Activated gamma-delta T cell (primary cell): ENCODE data around the gene MTFR1L.

Source experiments
- DNase-seq: peaks from one replicate; lab custom pipeline; 2025; lab: John Stamatoyannopoulos, UW
- total RNA-seq, 2 donors: gene quantifications; one replicate each; lab custom pipeline; 2026; lab: John Stamatoyannopoulos, UW

MTFR1L gene
- total RNA-seq = 34.2 to 36.9 reads per million in 2 donors

DNA sequence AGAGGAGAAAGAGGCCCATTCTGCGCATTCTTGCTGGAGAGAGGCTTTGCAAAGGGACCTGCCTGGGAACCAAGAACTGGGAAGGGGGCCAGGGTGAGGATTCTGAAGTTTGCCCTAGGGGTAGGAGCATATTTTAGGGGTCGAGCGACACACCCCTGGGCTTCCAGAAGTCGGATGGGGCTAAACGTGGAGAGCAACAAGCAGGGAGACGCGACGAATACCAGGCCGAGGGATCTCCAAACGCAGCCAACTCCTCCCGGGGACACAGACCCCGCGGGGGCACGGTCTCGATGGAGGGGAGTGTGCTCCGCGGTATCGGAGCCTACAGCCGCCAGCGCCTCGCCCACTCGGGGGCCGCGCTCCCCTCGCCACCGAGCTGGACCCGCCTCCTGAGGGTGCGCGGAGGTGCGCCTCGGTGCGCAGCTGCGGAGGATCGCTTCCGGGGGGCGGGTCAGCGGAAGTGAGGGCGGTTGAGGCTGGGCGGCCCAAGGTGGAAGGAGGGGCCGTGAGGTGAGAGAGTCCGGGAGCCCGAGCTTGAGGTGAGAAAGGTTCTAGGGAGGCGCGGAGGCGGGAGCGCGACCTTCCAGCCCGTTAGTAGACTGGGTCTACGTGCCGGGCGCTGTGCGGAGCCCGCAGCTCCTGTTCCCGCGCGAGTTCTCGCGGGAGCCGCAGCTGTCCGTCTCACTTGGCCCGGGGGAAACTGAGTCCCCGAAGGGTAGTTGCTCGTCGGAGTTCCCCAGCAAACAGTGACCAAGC lies at the start of gene MTFR1L:
TSS of gene MTFR1L (plus strand) at position 464 of the 756 bp plus-strand sequence. CDS start 3,151 bp downstream, outside the sequence.
- DNase-seq = peak; percentile 90

DNA sequence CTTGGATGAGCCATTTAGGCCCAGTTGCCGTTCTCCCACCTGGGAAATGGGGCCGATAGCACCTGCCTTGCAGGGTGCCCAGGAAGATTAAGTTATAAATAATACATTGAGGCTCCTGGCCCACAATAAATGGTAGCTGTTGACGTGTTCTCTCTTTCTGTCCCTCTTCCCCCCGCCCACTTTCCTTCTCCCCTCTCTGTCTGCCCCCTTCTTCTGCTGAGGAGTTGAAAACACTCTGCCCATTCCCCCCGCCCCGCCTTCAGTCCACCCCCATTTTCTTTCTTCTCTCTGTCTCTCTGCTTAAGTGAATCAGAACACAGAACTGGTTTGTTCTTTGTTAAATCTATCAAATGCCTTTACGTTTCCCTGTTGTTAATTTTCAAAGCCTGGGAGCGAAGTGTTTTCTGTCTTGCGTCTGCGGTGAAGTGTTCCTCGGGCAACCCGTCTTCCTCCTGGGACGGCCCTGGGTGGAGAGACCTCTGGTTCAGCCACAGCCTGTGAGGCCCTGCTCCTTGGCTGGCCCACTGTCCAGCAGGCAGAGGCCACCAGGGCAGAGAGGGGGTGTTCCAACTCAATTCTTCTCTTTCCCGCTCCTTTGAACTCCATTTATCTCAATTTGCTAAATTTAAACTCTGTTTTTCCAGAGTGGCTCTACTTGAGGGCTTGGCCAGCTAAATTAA lies 49.1 kb upstream of the MTFR1L start:
- no peak for DNase-seq

DNA sequence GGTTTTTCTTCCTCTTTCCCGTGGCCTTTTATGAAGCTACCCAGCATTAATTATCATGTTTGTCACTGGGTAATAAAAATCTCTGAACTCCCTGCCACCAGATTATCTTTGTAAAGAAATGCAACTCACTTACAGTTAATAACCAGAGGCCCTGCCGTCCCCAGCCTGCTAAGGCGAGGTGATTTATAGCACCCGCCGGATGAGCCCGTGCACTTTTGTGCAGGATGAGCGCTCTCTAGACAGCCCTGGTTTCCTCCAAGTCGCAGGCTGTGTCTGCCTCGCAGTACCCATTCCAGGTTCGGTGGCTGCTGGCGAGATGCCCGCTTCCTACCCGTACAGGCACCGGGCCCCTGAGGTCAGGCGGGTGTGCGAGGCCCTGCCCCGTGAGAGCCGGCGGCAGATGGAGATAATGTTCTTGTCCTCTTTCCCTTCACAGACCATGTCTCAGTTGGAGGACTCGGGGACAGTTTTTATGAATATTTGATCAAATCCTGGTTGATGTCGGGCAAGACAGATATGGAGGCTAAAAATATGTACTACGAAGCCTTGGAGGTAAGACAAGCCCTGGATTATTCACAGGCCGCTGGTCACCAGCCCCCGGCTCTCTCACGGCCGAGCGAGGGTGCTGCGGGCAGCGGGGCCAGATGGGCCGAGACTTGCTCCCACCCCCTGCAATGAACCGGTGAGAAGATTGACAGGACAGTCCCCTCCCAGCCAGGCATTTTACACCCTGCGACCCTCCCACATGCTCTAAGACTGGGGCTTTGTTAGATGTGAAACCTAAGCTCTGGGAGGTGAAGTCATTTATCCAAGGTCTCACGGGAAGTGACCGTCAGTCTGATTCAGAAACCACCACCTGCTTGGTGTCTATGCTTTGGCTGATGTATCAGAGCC lies 48.3 kb upstream of the MTFR1L start:
- DNase-seq = no peak

DNA sequence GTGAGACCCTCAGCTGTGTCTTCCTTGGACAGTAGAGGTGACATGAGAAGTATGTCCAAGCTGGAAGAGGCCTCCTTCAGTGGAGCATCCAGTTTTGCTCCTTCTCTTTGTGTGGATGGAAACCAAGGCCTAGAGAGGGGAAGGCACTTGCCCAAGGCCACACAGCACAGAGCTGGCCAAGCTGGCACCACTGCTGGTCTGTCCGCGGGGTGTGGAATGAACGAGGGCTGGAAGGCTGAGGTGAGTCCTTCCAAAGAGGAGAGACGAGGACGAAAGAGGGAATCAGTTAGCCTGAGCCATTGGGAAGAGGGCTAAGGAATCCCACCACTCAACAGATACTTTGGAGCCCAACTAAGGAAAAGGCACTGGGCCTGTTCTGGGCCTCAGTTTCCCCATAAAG lies 47.6 kb upstream of the MTFR1L start:
- DNase-seq = no peak

DNA sequence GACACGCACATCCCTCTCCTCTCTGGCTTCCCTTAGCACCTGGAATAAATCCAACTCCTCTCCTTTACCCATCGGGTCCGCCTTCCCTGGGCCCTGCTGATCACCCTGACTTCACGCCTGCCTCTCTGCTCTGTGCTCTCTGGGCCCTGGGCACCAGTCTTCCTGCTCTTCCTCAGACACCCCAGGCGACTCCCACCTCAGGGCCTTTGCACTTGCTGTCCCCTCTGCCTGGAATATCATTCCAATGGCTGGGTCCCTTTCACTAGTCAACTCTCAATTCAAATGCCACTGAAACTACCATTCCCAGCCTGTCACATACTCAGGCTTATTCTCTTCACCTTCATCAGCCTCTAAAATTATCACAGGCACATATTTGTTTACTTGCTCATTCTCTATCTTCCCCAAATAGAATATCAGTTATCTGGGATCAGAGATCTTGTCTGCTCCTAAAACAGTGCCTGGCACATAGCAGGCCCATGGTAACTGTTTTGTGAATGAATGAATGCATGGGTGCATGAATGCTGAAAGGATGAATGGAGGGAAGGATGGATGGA lies 47.0 kb upstream of the MTFR1L start:
- DNase-seq = no peak

DNA sequence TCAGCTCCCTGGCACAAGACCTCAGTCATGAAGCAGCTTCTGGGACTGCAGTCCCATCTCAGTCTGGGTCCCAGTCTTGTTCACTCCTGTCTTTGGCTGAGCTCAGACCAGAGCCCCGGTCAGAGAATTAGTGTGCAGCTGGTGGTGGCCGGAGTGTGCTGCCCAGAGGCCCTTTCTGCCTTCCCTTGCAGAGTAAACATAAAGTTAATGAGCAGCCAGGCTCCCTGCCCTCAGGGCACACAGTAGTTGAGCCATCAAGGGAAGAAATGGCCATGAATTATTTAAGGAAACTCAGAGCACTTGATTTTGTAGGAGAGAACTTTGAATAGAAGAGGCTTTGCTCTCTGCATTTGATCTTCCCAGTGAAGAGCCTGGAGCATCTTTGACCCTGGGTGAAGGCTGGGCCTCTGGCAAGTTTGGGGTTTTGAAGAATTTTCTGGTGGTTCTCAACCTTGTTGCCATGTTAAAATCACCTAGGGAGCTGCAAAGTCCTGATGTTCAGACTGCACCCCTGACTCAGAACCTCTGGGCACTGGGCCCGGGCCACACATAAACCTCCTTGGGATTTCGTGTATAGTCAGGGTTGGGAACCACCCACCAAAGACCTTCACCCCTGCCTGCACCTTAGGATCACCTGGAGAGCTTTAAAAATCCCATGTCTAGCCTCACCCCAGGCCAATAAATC lies 46.2 kb upstream of the MTFR1L start:
- no peak for DNase-seq

DNA sequence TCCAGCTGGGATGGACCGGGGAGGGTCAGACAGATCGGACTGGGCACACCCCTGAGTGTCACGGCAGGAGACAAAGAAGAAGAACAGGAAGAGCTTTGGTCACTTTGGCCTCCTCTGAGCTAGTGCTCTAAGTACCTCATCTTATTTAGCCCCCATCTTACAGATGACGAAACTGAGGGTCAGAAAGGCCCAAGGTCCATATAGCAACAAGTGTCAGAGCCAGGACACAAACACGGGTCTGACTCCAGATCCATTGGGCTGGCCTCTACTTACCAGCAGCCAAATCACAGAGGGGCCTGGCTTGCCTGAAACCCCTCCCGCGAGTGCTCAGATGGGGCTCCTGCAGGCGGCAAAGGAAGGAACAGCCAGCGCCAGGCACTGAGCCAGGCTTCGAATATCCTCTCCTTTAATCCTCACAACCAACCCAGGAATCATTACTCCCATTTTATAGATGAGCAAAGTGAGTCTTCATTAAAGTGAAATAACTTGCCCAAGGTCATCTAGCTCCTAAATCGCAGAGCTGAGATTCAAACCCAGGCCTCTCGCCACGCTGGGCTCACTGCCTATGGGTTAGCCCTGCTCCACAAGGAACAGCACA lies 45.4 kb upstream of the MTFR1L start:
- no peak for DNase-seq

DNA sequence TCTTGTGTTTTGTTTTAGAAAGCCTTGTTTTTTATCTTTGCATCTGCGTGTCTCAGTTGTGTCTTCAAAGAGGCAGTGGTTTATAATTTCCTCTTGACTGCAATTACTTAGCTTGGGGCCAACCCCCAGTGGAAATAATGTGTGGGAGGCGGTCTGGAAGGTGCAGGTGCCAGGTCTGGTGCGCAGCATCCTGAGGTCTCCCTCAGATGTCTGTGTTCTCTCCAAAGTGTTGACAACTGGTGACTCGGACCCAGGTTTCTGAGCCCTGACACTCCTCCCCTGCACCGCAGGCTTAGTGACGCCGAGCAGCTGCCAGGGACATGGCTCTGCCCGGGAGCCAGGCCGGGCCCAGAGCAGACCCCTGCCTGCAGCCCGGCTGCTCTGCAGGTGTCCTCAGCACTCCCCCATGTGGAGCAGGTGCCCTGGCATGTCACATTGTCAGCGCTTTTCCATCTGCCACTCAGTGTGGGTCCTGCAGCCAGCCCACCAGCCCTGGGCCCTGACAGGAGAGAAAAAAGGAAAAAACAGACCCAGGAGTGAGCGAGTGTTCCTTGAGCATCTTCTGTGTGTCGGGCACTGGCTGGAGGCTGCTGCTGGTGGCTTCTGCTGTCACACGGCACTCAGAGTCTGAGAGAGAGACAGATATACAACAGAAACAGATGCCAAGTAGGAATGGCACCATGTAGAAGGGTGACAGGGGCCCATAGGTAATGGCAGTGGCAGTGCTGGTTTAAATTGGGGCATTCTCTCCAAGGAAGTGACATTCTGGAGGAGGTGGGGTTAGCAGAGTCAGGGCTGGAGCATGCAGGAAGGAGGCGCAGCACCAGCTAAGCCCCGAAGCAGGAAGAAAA lies 44.6 kb upstream of the MTFR1L start:
- peak; percentile 28 for DNase-seq

DNA sequence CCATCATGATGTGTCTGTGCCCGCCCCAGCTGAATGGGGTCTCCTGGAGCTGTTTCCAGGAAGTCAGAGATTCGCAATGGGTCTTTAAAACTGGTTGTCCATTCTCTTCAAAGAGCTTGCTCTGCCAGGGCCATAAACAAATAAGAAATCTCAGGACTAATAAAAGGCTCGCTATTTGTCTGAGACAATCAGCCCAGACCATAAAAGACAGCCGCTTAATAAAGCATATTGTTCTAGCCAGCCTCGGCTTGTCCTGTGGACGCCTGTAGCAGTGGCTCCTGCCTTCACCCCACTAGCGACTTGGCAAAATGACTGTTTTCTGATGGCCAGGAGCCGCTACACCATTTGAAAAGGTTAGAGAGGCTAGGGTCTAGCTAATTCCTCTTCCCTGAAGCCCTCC lies 40.4 kb upstream of the MTFR1L start:
- no peak for DNase-seq

DNA sequence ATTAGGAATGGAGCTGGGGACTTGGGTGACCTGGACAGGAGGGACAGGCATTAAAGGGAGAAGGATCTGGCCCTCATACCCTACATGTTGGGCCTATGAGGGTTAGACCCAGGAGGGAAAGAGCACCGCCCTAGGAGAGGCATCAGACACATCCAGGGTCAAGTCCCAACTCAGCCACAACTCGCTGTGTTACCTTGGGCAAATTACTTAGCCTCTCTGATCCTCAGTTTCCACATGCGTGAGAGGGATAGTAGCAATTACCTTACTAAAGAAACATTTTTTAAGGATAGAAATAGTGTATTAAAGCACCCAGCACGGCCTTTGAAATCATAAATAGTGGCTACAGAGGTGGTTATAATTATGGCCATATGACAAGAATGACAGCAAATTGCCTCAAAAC lies 39.9 kb upstream of the MTFR1L start:
- no peak for DNase-seq

DNA sequence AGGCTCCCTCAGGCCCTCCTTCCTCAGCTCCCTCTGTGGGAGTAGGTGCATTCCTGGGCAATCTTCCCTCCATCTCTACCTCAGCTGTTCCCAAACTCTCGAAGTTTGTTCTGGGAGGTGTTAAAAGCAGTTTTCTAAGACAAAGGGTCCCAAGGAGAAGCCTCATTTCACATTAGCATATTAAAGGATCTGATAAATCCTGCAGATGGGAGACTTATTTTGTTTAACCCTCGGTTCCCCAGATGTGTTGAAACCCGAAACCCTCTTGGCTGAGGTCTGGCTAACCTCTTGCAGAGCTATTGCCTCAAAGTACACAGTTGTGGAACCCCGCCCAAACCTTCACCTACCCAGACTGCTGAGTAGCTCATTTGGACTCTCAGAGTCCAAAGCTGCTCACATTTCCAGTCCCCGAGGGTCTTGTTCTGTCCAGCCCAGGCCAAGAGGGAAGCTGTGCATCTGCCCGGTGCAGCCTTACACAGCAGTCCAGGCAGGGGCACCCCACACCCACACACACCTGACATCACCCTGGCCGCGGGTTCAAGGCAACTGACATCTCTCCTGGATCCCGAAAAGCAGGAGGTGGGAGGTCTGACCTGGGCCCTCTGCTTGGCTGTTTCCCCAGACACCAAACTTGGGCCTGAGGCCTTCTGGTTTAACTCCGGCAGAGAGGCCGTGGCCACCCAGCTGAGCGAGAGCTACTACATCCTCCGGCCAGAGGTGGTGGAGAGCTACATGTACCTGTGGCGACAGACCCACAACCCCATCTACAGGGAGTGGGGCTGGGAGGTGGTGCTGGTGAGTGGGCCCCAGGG lies 39.2 kb upstream of the MTFR1L start:
- DNase-seq = no peak

DNA sequence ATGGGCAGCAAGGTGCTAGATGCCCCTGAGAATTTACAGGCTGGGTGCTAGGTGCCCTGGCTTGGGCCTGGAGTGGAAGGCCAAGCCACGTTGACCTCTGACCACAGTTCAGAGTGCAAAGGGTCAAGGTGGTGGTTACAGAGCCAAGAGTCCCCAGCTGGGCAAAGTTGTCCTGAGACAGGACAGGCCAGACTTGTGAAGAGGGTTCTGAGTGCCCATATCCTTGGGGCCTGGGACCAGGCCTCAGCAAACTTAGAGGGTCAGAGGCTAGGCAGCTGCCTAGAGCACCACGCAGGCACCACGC lies 38.7 kb upstream of the MTFR1L start:
- DNase-seq = no peak

DNA sequence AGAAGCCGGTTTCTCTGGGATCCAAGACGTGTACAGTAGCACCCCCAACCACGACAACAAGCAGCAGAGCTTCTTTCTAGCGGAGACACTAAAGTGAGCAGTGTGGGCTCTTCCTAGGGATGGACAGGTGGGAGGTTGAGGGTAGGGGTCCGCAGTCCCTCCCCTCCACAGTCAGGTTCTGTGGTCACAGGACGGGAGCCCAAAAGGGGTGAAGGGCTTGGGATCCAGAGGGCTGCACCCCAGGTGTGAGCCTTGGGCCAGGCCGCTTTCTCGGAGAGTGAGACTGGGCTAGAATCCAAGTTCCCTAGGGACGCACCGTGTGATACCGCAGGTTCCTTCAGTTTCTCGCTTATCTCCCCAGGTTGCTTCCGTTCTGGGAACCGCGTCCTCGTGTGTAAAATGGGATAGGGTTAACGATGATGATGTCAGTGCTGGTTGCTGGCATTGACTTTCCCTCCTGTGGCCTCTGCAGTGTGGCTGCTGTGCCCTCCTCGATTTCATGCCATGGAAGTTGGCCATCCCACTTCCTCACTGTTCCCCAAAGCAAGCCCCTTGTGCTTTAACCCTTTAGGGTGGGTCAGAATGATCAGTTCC lies 37.0 kb upstream of the MTFR1L start:
- DNase-seq = no peak

DNA sequence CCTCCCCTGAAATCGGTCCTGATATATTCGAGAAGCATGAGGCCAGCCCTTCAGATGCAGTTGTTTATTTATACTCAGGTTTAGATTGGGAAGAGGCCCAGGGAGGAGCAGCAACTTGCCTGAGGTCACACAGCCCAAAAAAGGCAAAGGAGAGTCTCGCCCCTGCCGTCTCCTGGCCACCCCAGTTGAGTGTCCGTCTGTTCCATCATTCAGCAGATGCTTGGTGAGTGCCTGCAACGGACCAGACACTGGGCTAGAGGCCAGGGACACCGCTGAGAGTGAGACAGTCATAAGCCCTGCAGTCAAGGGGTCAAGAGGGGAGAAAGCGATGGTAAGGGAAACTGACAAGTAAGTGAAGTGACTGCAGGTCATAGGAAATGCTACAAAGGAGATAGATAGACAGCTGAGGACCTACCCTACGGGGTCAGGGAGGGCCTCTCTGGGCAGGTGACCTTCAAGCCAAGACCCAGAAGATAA lies 35.1 kb upstream of the MTFR1L start:
- no peak for DNase-seq

DNA sequence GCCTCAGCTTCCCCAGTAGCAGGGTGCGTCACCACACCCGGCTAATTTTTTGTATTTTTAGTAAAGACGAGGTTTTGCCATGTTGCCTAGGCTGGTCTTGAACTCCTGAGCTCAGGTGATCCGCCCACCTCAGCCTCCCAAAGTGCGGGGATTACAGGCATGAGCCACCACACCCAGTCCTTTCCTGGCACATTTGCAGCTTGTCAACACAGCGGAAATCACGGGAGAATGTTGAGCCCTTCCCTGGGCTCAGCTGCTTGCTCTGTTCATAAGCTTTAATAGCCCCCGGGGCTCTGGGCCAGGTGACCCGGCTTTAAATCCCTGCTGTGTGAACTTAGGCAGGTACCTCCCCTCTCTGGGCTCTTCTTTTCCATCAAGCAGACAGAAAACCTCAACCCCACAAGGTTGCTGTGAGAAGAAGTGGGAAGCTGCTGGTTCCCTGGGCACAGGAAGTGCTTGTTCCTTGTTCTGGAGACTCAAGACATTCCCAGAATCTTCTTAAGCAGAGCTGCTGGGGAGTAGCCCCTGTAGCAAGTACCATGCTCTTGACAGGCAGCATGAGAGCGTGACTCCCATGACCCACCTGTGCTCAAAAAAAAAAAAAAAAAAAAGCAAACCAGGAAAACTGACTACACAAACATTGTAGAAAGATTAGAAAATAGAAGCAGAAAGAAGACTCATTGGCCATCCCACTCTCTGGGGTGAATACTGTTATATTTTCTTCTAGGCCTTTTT lies 34.3 kb upstream of the MTFR1L start:
- no peak for DNase-seq

DNA sequence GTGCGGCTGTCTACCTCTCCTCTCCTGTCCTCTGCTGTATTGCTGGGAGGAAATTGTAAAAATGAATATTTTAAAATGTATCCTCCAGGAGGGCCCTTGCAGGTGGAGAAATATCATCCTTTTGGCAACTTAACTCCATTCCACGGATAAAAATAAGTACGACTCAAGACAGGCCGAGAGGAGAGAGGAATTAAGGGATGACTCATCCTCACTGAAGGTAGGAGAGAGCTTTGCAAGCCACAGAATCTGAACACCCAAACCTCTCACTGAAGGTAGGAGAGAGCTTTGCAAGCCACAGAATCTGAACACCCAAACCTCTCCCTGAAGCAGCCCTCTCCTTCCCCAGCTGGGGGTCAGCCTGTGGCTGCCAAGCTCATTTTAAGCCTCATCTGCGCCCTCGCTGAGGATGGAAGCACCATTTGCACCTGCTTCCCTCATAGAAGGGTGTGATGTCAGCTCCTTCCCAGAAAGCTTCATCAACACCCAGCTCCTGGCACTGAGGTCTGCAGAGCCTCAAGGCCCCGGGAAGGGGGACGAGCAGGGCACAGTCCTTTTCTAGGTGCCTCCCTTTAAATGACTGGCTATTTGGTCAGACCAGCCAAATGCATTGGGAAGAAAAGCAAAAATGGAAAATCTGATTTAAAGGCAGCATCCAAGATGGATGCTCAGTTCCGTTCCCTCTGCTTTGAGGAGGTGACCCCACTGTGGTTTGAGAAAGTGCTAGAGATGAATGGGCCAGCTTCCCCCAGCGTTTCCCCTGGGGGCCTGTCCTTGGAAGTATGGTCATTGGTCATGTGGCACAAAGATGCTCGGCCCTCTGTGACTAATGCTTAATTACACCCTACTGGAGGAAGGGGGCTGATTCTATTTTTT lies 32.6 kb upstream of the MTFR1L start:
- no peak for DNase-seq

DNA sequence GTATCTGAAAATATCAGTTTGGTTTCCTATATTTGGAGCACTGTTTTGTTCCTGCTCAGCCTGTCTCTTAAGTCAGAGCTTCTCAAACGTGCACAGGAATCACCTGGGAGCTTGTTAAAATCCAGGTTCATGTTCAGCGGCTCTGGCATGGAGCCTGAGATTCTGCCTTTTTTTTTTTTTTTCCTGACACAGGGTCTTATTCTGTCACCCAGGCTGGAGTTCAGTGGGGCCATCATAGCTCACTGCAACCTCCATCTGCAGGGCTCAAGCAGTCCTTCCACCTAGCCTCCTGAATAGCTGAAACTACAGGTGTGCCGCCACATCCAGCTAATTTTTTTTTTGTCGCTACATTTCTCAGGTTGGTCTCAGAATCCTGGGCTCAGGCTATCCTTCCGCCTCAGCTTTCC lies 32.0 kb upstream of the MTFR1L start:
- DNase-seq = no peak
